GM18907 (cell line): ENCODE results near the gene PUDP.

Experiments
- ATAC-seq: cut with Tn5 transposase; IDR thresholded peaks from one replicate; pipeline ENCODE4 v1.9.1; 2021; ENCODE audit warnings: mild to moderate bottlenecking, moderate library complexity; ENCODE audit not compliant: unreplicated experiment

The PUDP gene

DNA sequence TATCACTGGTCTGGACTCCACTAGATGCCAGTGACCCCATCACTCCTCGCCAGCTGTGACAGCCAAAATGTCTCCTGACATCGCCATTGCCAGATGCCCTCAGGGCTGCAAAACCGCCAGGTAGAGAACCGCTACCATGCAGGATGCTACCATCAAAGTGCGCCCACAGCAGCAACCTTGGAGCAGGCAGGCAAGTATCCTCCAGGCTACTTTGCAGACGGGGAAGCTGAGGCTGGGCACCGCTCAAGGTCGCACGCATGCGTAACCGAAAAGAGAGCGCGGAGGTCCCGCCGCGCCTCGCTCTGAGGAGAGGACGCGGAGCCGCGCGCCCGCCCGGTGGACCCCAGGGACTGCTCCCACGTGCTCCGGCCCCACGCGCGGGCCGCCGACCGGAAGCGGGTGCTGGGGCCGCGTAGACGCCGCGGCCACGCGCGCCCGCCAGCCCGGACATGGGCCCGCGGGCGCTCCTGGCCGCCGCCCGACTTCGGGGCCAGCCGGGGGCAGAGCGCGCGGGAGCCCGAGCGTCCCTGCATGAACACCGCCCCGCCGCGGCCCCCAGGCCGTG, 458 bp downstream of the PUDP start, which contains the start of gene STS:
TSS of gene STS (plus strand) at position 300 of the 565 bp plus-strand sequence. CDS start 105,488 bp downstream, outside the sequence.
- ATAC-seq, result peak; percentile 56

DNA sequence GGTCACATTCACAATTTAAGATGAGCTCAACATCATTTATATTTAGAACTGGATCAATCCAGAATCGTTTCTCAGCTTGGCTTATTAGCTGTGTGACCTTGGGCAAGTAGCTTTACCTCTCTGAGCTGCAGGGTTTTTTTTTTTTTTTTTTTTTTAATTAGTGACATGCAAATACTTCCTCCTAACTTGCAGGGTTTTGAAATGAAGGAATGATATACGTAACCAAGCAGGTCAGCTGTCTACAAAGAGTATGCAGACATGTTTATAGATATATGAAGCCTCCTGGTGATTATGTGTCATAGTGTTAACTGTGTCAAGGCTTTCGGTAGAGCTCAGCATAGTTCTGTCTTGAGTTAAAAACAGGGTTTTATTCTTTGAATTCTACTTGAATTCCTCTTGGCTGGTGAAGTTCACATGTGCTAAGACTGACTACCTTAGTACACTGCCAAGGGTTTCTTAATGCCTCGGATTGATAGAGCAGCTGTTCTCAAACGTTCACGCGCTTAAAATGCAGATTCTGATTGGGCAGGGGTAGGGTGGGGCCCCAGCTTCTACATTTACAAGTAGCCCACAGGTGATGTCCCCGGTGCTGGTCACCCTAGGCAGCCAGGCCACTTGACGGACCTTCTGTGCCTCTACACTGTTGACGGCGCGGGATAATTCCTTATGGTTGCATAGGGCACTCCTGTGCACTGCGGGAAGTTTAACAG, 1.1 kb downstream of the PUDP start:
- peak; percentile 23 for ATAC-seq

GRCh38 chrX:7146020-7146702, 1.8 kb downstream of the PUDP start:
- ATAC-seq, result no peak

DNA sequence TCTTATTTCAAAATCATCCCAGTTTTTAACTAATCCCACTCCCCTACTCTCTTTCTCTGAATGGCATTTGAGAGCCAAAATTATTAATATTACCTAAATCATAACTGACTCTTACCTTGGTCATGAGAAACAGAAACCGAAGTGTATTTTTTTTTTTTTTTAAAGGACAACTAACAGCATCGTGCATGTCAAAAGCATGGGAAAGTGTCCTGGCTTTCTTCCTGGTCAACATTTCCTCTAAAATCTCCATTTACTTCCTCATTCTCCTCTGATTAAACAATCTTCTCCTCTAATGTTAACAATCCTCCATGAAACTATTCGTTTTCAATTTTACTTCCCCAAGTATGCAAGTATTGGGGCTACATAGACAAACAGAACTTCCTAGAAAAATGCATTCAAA, 2.5 kb downstream of the PUDP start:
- ATAC-seq, result no peak

GRCh38 chrX:7143941-7144525, 3.9 kb downstream of the PUDP start:
- no peak for ATAC-seq

GRCh38 chrX:7143076-7143475, 4.9 kb downstream of the PUDP start:
- no peak for ATAC-seq

- ATAC-seq, result no peak
Measured at GRCh38 chrX:7139202-7140081, 8.5 kb downstream of the PUDP start.

GRCh38 chrX:7134981-7135380, 13.0 kb downstream of the PUDP start:
- no peak for ATAC-seq

DNA sequence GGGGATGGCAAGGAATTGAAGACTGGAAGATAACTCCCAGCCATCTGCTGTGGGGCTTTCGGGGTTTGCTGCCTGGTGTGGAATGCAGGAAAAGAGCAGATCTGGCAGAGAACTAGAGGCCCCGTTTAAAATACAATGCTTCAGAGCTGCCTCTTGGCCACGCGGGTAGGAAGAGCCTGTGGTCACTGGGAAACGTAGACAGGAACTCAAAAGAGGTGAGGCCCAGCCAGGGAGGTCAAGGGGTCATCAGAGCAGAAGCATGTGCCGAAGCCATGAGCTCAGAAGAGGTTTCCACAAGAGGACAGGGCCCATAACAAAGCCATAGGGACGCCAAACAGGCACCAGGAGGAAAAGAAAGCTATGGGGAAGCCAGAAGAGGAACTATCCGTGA, 14.9 kb downstream of the PUDP start:
- ATAC-seq, result peak; percentile 12

- ATAC-seq, result peak; percentile 88
Measured at GRCh38 chrX:7132335-7133049, 15.5 kb downstream of the PUDP start.

- ATAC-seq, result no peak
Measured at GRCh38 chrX:7131621-7132020, 16.3 kb downstream of the PUDP start.

DNA sequence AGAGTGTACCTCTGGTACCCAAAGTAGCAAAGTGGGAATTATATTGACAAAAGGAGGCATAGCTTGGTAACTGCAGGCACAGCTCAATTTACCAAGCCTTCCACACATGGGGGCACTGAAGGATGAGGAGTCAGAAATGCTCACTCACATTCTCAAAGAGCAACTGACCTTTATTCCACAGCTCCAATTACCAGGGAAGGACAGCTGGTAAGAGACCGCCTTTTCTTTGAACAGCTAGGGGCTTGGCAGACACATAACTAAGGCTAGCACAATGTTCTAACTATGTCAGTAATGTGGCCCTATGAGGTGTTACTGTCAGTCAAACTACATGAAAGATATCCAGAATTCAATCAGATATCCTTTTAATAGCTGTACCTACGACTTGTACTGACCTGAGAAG, 20.9 kb downstream of the PUDP start:
- ATAC-seq, result no peak

DNA sequence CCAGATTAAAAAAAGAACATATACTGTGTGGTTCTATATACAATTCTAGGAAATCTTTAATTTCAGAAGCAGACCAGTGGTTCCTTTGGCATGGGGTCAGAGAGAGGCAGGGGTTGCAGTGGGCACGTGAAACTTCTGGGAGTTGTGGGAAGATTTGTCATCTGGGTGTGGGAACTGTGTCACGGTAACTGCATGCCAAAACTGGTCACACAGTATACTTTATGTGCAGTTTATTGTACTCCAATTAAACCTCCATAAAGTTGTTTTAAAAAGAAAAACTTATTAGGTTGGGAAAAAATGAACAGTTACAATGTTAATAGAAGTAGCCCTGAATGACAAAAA, 27.1 kb downstream of the PUDP start:
- peak; percentile 17 for ATAC-seq

- peak; percentile 31 for ATAC-seq
Measured at GRCh38 chrX:7119950-7120877, 27.7 kb downstream of the PUDP start.

DNA sequence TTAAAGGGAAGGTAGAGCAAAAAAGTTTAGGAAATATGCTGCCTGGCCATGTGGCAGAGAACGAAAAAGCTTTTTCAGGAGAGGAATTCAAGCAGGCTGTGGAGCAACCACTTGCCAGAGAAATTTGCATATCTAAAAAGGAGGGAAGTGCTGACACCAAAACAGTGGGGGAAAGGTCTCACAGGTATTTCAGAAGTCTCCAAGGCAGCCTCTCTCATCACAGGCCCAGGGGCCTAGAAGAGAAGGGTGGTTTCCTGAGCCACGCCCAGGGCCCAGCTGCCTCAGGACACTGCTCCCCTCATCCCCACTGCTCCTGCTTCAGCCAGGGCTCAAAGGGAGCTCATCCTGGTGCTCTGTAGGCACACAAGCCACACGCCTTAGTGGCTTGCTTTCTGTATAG, 30.4 kb downstream of the PUDP start:
- peak; percentile 48 for ATAC-seq

GRCh38 chrX:7116081-7116480, 31.9 kb downstream of the PUDP start:
- no peak for ATAC-seq

- peak; percentile 84 for ATAC-seq
Measured at GRCh38 chrX:7115557-7115956, 32.4 kb downstream of the PUDP start.

- ATAC-seq, result no peak
Measured at GRCh38 chrX:7112071-7112470, 35.9 kb downstream of the PUDP start.

- no peak for ATAC-seq
Measured at GRCh38 chrX:7111518-7111917, 36.4 kb downstream of the PUDP start.
